GM03348 (cell line): ENCODE measurements around the gene POLR2E.

Source experiments
- DNase-seq: peaks from one replicate; pipeline ENCODE4 v3.0.0; 2012; ENCODE audit warnings: low spot score

Gene POLR2E

DNA sequence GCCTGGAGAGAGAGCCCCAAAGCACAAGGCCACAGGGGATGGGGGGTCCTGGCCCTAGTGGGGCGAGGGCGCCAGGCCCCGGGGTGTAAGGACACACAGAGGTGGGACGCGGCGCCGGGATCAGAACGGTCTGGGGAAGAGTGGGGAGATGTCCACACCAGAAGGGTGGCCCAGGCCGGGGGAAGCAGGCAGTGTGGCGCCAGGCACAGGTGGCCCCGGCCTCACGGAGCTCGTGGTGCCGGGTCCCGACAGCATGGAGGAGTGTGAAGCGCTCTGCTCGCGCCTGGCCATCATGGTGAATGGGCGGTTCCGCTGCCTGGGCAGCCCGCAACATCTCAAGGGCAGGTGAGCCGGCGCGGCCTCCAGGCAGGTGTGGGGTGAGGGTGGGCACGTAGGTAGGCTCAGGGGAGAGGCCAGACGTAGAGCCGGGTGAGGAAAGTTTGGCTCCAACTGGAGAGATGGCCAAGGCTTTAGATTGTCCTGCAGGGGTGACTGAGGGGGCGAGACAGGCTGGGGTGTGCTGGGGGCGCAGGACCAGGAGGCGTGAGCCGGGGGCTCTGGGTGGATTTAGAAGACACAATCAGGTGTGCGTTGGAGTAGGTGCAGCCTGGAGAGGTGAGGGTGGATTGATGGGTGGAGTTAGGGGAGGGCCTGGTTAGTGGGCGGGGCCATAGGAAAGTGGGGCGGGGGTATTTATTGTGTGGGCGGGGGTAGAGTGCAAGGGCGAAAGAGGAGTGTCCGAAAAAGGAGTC is 31.1 kb downstream of the POLR2E start:
- no peak for DNase-seq

DNA sequence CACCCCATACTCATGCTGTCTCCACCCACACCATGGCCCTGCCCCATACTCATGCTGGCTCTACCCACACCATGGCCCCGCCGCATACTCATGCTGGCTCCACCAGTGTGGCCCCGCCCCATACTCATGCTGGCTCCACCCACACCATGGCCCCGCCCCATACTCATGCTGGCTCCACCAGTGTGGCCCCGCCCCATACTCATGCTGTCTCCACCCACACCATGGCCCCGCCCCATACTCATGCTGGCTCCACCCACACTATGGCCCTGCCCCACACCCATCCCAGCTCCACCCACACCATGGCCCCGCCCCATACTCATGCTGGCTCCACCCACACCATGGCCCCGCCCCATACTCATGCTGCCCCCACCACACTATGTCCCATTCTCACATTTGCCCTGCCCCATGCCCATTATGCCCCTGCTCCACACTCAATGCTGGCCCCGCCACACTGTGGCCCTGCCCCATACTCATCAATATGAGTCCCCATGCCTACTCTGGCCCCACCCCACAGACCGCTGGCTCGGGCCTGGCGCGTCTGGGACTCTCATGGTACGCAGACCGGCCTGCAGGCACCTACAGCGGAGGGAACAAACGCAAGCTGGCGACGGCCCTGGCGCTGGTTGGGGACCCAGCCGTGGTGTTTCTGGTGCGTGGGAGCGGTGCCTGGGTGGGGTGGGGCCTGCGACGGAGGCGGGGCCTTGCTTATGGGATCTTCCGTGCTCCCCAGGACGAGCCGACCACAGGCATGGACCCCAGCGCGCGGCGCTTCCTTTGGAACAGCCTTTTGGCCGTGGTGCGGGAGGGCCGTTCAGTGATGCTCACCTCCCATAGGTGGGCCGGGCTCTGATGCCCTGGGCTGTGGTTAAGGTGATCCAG is 31.9 kb downstream of the POLR2E start:
- no peak for DNase-seq

DNA sequence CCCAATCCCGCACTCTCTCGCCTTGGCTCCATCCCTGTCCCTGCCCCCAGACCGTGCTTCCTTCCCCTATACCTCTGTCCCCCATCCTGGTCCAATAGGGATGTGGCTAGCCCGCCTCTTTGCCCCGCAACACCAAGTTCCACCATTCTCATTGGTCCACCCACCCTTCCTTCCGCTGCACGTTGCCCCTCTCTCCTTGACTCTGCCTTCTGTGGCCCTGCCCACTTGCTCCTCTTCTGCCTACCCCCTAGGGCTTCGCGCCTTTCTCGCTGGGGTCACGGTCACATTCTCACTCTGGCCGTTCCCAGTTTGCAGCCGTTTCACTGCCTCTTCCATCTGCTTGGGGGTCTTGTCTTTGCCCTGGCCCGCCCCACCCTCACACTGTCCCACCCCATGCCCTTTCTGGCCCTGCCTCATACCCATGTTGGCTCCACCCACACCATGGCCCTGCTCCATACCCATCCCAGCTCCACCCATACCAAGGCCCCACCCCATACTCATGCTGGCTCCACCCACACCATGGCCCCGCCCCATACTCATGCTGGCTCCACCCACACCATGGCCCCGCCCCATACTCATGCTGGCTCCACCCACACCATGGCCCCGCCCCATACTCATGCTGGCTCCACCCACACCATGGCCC is 32.7 kb downstream of the POLR2E start:
- DNase-seq = no peak

DNA sequence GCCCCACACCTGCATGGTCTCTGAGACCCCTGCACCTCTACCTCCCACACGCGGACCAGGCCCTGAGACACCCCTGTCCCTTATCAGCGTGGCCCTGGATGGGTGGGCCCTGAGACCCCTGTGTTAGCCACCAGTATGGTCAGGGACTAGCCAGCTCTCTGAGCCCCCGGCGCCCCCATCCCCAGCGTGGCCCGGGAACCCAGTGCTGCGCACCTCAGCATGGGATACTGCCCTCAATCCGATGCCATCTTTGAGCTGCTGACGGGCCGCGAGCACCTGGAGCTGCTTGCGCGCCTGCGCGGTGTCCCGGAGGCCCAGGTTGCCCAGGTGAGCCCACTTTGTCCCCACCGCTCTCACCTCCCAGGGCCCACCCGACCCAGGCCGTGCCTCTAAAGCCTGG is 33.2 kb downstream of the POLR2E start:
- DNase-seq = no peak

DNA sequence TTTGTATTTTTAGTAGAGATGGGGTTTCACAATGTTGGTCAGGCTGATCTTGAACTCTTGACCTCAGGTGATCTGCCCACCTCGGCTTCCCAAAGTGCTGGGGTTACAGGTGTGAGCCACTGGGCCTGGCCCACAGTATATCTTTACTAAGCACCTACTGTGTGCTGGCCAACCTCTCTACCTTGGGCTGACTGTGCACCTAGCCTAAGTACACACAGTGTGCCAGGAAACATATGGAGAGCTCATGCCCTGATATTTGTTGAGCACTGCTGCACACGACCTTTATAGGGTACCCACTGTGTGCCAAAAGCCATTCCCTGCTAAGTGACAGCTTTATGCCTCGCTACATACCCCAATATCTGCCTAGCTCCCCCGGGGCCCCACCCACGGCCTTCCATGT is 34.5 kb downstream of the POLR2E start:
- no peak for DNase-seq

DNA sequence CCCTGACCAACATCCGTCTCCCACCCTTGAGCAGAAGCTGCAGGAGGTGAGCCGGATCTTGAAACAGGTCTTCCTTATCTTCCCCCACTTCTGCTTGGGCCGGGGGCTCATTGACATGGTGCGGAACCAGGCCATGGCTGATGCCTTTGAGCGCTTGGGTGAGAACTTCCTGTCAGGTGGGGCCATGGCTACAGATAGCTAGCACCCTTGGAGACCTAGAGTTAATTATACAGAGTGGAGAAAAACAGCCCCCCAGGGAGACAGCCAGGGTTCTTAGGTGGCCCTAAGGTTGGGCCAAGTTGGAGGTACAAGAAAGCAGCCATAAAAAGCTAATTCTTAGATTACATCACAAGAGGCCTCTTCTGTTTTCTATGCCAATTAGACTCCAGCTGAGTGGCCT is 37.1 kb downstream of the POLR2E start:
- DNase-seq = no peak

DNA sequence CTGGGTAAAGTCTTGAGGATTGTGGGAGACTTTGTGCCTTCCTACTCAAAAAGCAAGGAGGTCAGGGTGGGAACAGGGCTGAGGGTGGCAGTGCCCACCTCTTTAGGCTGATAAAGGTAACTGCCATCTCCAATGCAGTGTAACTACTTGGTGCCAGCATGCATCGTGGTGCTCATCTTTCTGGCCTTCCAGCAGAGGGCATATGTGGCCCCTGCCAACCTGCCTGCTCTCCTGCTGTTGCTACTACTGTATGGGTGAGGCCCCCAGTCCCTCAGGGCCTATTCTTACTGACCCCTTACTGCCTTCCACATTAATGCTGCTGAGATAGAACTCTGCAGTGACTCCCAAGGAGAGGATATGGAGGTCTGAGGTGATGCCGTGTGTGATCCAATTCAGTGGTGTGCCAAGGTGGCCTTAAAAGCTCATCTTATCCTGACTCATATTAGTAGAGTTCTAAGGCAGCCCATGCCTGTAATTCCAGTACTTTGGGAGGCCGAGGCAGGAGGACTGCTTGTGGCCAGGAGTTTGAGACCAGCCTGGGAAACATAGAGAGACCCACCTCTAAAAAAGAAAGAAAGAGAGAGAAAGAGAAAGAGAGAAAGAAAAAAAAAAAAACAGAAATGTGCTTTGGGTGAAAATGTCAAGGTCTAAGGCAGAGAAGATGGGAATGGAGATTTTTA is 37.9 kb downstream of the POLR2E start:
- no peak for DNase-seq

DNA sequence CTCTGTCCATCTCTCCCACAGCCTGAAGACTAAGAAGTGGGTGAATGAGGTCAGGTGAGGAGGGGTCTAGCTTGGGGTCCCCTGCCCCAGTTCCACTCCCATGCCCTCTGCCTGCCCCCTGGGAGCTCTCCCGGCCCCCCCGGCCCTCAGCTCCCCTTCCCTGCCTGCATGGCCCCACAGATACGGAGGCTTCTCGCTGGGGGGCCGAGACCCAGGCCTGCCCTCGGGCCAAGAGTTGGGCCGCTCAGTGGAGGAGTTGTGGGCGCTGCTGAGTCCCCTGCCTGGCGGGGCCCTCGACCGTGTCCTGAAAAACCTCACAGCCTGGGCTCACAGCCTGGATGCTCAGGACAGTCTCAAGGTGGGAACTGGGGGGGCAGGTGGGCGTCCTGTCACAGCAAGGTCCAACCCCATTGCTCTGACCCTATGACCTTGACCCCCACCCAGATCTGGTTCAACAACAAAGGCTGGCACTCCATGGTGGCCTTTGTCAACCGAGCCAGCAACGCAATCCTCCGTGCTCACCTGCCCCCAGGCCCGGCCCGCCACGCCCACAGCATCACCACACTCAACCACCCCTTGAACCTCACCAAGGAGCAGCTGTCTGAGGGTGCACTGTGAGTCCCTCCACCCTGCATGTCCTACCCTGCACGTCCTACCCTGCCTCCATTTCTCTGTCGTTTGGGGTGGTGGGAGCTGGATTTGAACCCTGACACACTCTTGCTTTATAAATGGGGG is 39.1 kb downstream of the POLR2E start:
- DNase-seq = no peak

DNA sequence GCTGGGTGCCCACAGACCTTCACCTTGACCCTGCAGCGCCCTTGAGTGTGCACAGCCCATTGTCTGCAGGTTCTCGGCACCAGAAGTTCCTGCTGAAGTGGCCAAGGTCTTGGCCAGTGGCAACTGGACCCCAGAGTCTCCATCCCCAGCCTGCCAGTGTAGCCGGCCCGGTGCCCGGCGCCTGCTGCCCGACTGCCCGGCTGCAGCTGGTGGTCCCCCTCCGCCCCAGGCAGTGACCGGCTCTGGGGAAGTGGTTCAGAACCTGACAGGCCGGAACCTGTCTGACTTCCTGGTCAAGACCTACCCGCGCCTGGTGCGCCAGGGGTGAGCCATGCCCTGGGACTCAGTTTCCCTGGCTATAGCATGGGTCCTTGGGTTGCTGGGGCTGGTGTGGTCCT is 40.1 kb downstream of the POLR2E start:
- no peak for DNase-seq

DNA sequence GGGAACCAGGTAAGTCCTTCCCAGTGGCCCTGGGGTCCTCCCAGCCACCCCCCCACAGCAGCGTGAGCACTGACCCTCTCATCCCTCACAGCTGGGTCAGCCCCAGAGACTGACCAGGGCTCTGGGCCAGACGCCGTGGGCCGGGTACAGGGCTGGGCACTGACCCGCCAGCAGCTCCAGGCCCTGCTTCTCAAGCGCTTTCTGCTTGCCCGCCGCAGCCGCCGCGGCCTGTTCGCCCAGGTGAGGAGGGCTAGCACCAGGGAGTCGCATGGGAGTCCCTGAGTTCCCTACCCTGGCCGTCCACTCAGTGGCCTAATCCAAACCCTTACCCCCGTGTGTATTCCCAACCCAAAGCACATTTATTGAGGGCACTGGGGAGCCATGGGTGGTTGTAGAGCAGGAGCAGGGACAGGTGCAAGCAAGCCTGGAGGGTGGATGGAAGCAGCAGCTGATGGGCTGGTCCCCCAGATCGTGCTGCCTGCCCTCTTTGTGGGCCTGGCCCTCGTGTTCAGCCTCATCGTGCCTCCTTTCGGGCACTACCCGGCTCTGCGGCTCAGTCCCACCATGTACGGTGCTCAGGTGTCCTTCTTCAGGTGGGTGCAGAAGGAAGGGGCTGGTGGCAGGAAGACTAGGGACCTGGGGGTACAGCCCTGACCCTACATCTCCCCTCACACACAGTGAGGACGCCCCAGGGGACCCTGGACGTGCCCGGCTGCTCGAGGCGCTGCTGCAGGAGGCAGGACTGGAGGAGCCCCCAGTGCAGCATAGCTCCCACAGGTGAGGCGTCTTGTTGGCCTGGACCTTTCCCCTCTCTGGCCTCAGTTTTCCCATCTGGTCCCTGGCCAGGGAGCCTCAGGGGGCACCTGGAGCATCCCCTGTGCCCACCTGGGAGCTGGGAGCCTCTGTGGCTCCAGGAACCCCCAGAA is 40.8 kb downstream of the POLR2E start:
- DNase-seq = no peak

DNA sequence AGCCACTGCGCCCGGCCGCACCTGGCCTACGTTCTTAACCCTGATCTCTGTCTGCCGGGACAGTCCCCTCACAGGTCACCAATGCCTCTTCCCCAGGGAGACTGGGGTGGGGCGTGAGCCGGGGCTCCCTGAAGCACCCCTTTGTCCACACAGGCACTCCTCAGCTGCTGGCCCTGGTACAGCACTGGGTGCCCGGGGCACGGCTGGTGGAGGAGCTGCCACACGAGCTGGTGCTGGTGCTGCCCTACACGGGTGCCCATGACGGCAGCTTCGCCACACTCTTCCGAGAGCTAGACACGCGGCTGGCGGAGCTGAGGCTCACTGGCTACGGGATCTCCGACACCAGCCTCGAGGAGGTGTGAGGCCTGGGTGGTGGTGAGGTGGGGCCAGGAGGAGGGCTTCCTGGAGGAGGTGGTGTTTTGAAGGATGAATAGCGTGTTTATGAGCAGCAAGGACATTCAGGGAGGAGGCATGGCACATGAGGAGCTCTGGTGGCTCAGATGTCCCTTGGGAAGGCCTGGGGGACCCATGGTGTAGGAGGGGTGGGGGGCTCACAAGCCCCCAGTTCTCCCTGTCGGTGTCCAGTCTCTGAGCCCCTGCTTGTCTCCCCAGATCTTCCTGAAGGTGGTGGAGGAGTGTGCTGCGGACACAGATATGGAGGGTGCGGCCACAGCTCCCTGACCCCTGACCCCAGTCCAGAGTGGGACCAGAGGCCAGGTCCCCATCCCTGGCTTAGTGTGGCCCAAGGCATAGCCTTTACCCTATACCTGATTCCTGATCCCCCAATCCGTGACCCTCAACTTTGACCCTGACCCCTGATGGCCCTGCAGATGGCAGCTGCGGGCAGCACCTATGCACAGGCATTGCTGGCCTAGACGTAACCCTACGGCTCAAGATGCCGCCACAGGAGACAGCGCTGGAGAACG is 41.7 kb downstream of the POLR2E start:
- no peak for DNase-seq

DNA sequence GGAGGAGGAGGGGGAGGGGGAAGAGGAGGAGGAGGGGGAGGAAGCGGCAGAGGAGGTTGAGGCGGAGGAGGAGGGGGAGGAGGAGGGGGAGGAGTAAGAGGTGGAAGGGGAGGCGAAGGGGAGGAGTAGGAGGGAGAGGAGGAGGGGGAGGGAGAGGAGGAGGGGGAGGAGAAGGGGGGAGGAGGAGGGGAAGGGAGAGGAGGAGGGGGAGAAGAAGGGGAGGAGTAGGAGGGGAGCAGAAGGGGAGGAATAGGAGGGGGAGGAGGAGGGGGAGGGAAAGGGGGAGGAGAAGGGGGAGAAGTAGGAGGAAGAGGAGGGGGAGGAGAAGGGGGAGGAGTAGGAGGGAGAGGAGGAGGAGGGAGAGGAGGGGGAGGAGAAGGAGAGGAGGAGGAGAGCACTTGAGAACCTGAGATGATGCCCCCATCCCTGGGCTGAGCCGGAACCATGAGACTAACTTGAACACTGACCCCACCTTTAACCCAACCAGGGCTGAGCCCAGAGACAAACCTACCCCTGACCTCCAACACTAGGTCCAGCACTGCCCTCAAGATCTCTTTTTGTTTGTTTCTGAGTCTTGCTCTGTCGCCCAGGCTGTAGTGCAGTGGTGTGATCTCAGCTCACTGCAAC is 42.7 kb downstream of the POLR2E start:
- no peak for DNase-seq

DNA sequence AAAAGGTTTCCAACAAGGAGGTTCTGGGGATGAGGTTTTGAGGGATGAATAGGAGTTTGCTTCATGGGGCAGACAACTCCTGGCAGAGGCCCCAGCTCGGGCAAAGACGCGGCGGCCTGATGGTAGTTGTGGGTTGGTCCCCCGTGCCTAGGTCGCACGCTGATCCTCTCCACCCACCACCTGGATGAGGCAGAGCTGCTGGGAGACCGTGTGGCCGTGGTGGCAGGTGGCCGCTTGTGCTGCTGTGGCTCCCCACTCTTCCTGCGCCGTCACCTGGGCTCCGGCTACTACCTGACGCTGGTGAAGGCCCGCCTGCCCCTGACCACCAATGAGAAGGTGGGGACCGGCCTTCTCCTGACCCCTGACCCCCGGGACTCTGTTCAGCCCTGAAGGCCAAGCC is 43.4 kb downstream of the POLR2E start:
- DNase-seq = no peak

DNA sequence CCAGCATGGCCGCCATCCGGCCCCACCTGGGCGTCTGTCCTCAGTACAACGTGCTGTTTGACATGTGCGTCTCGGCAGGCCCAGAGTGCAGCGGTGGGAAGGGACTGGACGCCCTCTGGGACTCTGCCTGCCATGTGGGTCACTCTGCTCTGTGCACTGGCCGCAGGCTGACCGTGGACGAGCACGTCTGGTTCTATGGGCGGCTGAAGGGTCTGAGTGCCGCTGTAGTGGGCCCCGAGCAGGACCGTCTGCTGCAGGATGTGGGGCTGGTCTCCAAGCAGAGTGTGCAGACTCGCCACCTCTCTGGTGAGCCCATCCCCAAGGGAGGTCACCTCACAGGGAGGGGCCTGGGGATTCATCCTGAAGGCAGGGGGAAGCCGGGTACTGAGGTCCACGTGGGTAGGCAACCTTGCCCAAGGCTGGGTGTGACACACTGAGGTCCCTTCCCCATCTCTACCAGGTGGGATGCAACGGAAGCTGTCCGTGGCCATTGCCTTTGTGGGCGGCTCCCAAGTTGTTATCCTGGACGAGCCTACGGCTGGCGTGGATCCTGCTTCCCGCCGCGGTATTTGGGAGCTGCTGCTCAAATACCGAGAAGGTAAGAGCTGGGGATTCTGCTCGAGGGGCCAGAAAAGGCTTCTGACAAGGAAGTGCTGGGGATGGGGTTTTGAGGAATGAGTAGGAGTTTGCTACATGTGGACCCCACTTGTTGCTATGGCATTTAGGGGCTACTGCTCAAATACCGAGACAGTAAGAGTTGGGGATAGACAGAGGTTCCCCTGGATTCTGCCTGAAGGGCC is 44.0 kb downstream of the POLR2E start:
- DNase-seq = no peak

DNA sequence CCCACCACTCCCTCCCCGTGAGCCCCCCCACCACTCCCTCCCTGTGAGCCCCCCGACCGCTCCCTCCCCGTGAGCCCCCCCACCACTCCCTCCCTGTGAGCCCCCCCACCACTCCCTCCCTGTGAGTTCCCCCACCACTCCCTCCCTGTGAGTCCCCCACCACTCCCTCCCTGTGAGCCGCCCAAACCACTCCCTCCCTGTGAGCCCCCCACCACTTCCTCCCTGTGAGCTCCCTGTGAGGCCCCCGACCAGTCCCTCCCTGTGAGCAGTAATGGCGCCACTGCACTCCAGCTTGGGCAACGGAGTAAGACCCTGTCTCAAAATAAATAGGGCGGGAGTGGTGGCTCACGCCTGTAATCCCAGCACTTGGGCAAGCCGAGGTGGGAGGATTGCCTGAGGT is 45.4 kb downstream of the POLR2E start:
- no peak for DNase-seq

DNA sequence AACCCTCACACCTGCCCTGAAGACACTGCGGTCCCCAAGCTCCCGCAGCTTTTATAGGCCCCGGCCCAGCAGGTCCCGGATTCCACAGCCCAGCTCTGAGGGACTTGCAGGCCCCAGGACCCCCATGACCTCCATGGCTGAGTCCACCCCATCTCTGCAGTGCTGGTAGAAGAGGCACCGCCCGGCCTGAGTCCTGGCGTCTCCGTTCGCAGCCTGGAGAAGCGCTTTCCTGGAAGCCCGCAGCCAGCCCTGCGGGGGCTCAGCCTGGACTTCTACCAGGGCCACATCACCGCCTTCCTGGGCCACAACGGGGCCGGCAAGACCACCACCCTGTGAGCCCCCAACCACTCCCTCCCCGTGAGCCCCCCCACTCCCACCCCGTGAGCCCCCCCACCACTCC is 46.1 kb downstream of the POLR2E start:
- DNase-seq = no peak

DNA sequence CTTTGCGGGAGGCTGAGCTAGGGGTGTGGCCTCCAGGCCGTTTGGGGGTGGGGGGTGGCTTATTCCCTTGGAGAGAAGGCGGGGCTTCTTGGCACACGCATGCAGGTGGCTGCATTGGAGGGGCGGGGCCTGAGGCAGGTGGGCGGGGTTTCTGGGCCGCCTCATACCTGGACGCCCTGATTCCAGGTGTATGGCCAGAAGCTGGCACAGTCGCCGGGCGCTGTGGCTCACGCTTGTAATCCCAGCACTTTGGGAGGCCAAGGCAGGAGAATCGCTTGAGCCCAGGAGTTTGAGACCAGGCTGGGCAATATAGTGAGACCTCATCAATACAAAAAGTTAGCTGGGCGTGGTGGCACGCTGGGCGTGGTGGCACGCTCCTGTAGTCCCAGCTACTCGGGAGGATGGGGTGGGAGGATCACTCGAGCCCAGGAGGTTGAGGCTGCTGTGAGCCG is 47.5 kb downstream of the POLR2E start:
- no peak for DNase-seq
